GM19043 (cell line): Measurements from ENCODE around the gene RPL19.

ENCODE experiments used
- ATAC-seq: cut with Tn5 transposase; IDR thresholded peaks from one replicate; pipeline ENCODE4 v1.9.1; 2021; ENCODE audit warnings: low read depth; ENCODE audit not compliant: unreplicated experiment

Gene RPL19

GRCh38 chr17:39196241-39196807, 3.8 kb upstream of the RPL19 start:
- no peak for ATAC-seq

- ATAC-seq = no peak
Observed at GRCh38 chr17:39196808-39197291, 3.2 kb upstream of the RPL19 start.

GRCh38 chr17:39197380-39198185, 2.5 kb upstream of the RPL19 start, which contains the start of gene CACNB1:
Gene CACNB1, minus strand, starts transcription at chr17:39197669. Its CDS starts 174 bp downstream, at chr17:39197495.
- no peak for ATAC-seq

GRCh38 chr17:39198186-39198566, 1.9 kb upstream of the RPL19 start:
- no peak for ATAC-seq

- ATAC-seq = peak; percentile 50
Observed at GRCh38 chr17:39199820-39200069, 338 bp upstream of the RPL19 start.

GRCh38 chr17:39200957-39201510, 951 bp downstream of the RPL19 start:
- ATAC-seq = no peak

- no peak for ATAC-seq
Observed at GRCh38 chr17:39204245-39204644, 4.2 kb downstream of the RPL19 start.

- no peak for ATAC-seq
Observed at GRCh38 chr17:39205112-39205526, 5.0 kb downstream of the RPL19 start.

GRCh38 chr17:39208136-39208535, 8.1 kb downstream of the RPL19 start:
- no peak for ATAC-seq

GRCh38 chr17:39208893-39209292, 8.8 kb downstream of the RPL19 start:
- peak; percentile 47 for ATAC-seq

- ATAC-seq = no peak
Observed at GRCh38 chr17:39209317-39210092, 9.4 kb downstream of the RPL19 start.

- no peak for ATAC-seq
Observed at GRCh38 chr17:39210093-39210434, 10.0 kb downstream of the RPL19 start.

GRCh38 chr17:39212195-39212810, 12.2 kb downstream of the RPL19 start:
- ATAC-seq = no peak

- no peak for ATAC-seq
Observed at GRCh38 chr17:39212841-39213480, 12.9 kb downstream of the RPL19 start.

GRCh38 chr17:39213852-39214251, 13.8 kb downstream of the RPL19 start:
- no peak for ATAC-seq

- ATAC-seq = no peak
Observed at GRCh38 chr17:39217734-39218369, 17.8 kb downstream of the RPL19 start.

- no peak for ATAC-seq
Observed at GRCh38 chr17:39218906-39219305, 18.8 kb downstream of the RPL19 start.

GRCh38 chr17:39219647-39220154, 19.6 kb downstream of the RPL19 start:
- no peak for ATAC-seq

- no peak for ATAC-seq
Observed at GRCh38 chr17:39221572-39221971, 21.5 kb downstream of the RPL19 start.

- no peak for ATAC-seq
Observed at GRCh38 chr17:39222151-39222550, 22.1 kb downstream of the RPL19 start.
